Omental fat pad (tissue), 4 donors: Measurements from ENCODE around the gene RSRC1. TPM values are rescaled to one million over a fixed set of nuclear protein-coding genes. Genes with fewer than 3 reads are reported as not detected.
A peak's percentile ranks its signal among the peaks of the same experiment; 100 is the strongest.

Source experiments
- ATAC-seq: fragments of 150-250 bp; one replicate; pipeline ENCODE4 v1.9.1; 2016; ENCODE audit warnings: mild to moderate bottlenecking, moderate library complexity; ENCODE audit not compliant: low FRiP score
- DNase-seq: peaks from one replicate; pipeline ENCODE4 v3.0.0-alpha.2; 2019; ENCODE audit warnings: low spot score
- CTCF ChIP-seq, 3 donors: fragments of 450-650 bp; IDR thresholded peaks; one replicate each; pipeline ENCODE4 v1.5.1; 2016 to 2017; ENCODE audit warnings: antibody characterized with exemption in 3 of 3, mild to moderate bottlenecking in 3 of 3, moderate library complexity in 2 of 3
- total RNA-seq, 4 donors: library from RNA; depleted of rRNA; stranded (reverse); fragments of >200 nt; gene quantifications; one replicate each; pipeline ENCODE4 v1.1.0, GENCODE V29; 2016

The RSRC1 gene
- total RNA-seq, 4 donors from 2014 or later, result 30.7 to 48.9 (median 40.9) TPM

- ATAC-seq, result no peak
- no peak for DNase-seq
- no peak for TF ChIP-seq CTCF (IDR thresholded peaks at IDR 0.05)
These were observed 55.3 kb downstream of the RSRC1 start for GRCh38 chr3:158165141-158165655.

GRCh38 chr3:158165730-158166129 lies 55.8 kb downstream of the RSRC1 start:
- no peak for ATAC-seq
- DNase-seq, result no peak
- no peak for TF ChIP-seq CTCF (IDR thresholded peaks at IDR 0.05)

- DNase-seq (no peak), ATAC-seq (no peak)
- TF ChIP-seq CTCF (IDR thresholded peaks at IDR 0.05), result no peak
These were observed 56.3 kb downstream of the RSRC1 start for GRCh38 chr3:158166223-158166622.

GRCh38 chr3:158167737-158168557 lies 58.1 kb downstream of the RSRC1 start:
- no peak for TF ChIP-seq CTCF (IDR thresholded peaks at IDR 0.05)
- ATAC-seq (peak; percentile 75), DNase-seq (no peak)

- DNase-seq, result no peak
- ATAC-seq, result no peak
- no peak for TF ChIP-seq CTCF (IDR thresholded peaks at IDR 0.05)
These were observed 59.2 kb downstream of the RSRC1 start for GRCh38 chr3:158169091-158169491.

- DNase-seq (no peak), ATAC-seq (no peak)
- TF ChIP-seq CTCF (IDR thresholded peaks at IDR 0.05), result no peak
These were observed 71.2 kb downstream of the RSRC1 start for GRCh38 chr3:158181096-158181495.

- no peak for DNase-seq
- TF ChIP-seq CTCF (IDR thresholded peaks at IDR 0.05), result no peak
- ATAC-seq, result no peak
These were observed 75.8 kb downstream of the RSRC1 start for GRCh38 chr3:158185711-158186110.
